H1 (cell line): ENCODE data around the gene RIPK4. TPM values are rescaled to one million over a fixed set of nuclear protein-coding genes. Genes with fewer than 3 reads are reported as not detected.
A peak's percentile ranks its signal among the peaks of the same experiment; 100 is the strongest.

ENCODE experiments used
- CTCF ChIA-PET: fragments of 300-600 bp; sonication (Branson Sonifier 250); formaldehyde crosslinking; loops from one replicate; lab custom pipeline; 2021; ENCODE audit not compliant: partially characterized antibody; lab: Charles Lee
- POLR2A ChIA-PET: fragments of 300-600 bp; sonication (Branson Sonifier 250); formaldehyde crosslinking; loops from one replicate; lab custom pipeline; 2021; ENCODE audit warnings: inconsistent platforms; ENCODE audit not compliant: partially characterized antibody; lab: Charles Lee
- DNase-seq, 2 experiments: peaks; one replicate each; pipeline versions ENCODE4 v3.0.0 to v3.0.0-alpha.2; 2010 to 2022; ENCODE audit warnings: low spot score in 2 of 2, low read depth in 1 of 2, mixed read lengths in 1 of 2
- FAIRE-seq: peaks from 2 replicates; lab custom pipeline; 2011; peaks lifted over from hg19 to GRCh38; lab: Jason Lieb, UNC
- H2AFZ ChIP-seq: 2 replicates; pipeline ENCODE4 v1.8.1; 2012; ENCODE audit warnings: low read length, inconsistent platforms
- H2AK5ac ChIP-seq: 2 replicates; pipeline ENCODE4 v1.6.1; 2013; ENCODE audit warnings: low read depth, low read length
- H2BK120ac ChIP-seq: replicated peaks from 2 replicates; pipeline ENCODE3; 2013; ENCODE audit warnings: low read depth, low read length, inconsistent platforms
- H2BK12ac ChIP-seq: 2 replicates; pipeline ENCODE4 v1.6.1; 2013; ENCODE audit warnings: low read depth, low read length
- H2BK15ac ChIP-seq: 2 replicates; pipeline ENCODE4 v1.6.1; 2013; ENCODE audit warnings: low read length
- H2BK20ac ChIP-seq: 2 replicates; pipeline ENCODE4 v1.6.1; 2013; ENCODE audit warnings: low read length
- H2BK5ac ChIP-seq: 2 replicates; pipeline ENCODE4 v1.6.1; 2013; ENCODE audit warnings: low read depth, low read length
- H3K14ac ChIP-seq: 2 replicates; pipeline ENCODE4 v1.6.1; 2013; ENCODE audit warnings: inconsistent platforms; ENCODE audit not compliant: insufficient read length
- H3K18ac ChIP-seq: 2 replicates; pipeline ENCODE4 v1.6.1; 2013; ENCODE audit warnings: low read length; ENCODE audit errors: extremely low read depth
- H3K23ac ChIP-seq: 2 replicates; pipeline ENCODE4 v1.6.1; 2013; ENCODE audit warnings: inconsistent platforms; ENCODE audit not compliant: insufficient read length
- H3K23me2 ChIP-seq: 2 replicates; pipeline ENCODE4 v1.6.1; 2013; ENCODE audit warnings: low read depth, low read length
- H3K27ac ChIP-seq: 2 replicates; pipeline ENCODE4 v1.6.1; 2011; ENCODE audit warnings: low read depth, low read length, inconsistent platforms
- H3K27me3 ChIP-seq, 4 experiments: replicated peaks in 1 of 4; 1 replicate in 1 of 4; 2 replicates in 3 of 4; pipeline versions ENCODE4 v1.6.1 to v1.8.1; 2011 to 2013; ENCODE audit warnings: low read length in 3 of 4, mild to moderate bottlenecking in 3 of 4, inconsistent platforms in 2 of 4, mixed read lengths in 2 of 4, moderate library complexity in 1 of 4; ENCODE audit not compliant: control insufficient read depth in 3 of 4, insufficient read depth in 3 of 4; ENCODE audit errors: extremely low read depth in 1 of 4
- H3K36me3 ChIP-seq, 4 experiments: 2 replicates each; pipeline versions ENCODE4 v1.6.1 to v1.8.1; 2011 to 2013; ENCODE audit warnings: mild to moderate bottlenecking in 4 of 4, low read length in 3 of 4, moderate library complexity in 2 of 4, control low read depth in 1 of 4, inconsistent platforms in 1 of 4; ENCODE audit not compliant: insufficient read depth in 4 of 4, control insufficient read depth in 2 of 4
- H3K4ac ChIP-seq: replicated peaks from 2 replicates; pipeline ENCODE3; 2013; ENCODE audit warnings: low read length, low read depth, mixed read lengths, inconsistent platforms; ENCODE audit not compliant: insufficient read length
- H3K4me1 ChIP-seq, 4 experiments: replicated peaks in 1 of 4; 1 replicate in 1 of 4; 2 replicates in 3 of 4; pipeline versions ENCODE4 v1.6.1 to v1.8.1; 2011 to 2013; ENCODE audit warnings: low read length in 3 of 4, inconsistent platforms in 2 of 4, mixed read lengths in 1 of 4; ENCODE audit not compliant: insufficient read depth in 4 of 4, control insufficient read depth in 3 of 4
- H3K4me2 ChIP-seq, 2 experiments: 2 replicates each; pipeline versions ENCODE4 v1.6.1 to v1.8.1; 2011 to 2013; ENCODE audit warnings: low read depth in 2 of 2, low read length in 2 of 2, control low read depth in 1 of 2, inconsistent platforms in 1 of 2, mild to moderate bottlenecking in 1 of 2; ENCODE audit not compliant: insufficient read depth in 1 of 2
- H3K4me3 ChIP-seq, 4 experiments: fragments of 200-600, 300-600 bp in 1 of 4; sonication (generic), shearing (Covaris generic), sonication (Bioruptor Twin) in 1 of 4; 2 replicates each; pipeline versions ENCODE4 v1.5.1 to v1.8.1; 2011 to 2016; ENCODE audit warnings: low read length in 4 of 4, low read depth in 3 of 4, control low read depth in 2 of 4, inconsistent platforms in 2 of 4, mild to moderate bottlenecking in 2 of 4, mixed read lengths in 1 of 4, moderate library complexity in 1 of 4; ENCODE audit not compliant: insufficient read depth in 2 of 4; ENCODE audit errors: extremely low read depth in 1 of 4
- H3K56ac ChIP-seq: replicated peaks from 2 replicates; pipeline ENCODE3; 2013; ENCODE audit warnings: low read depth, mild to moderate bottlenecking, mixed read lengths, low read length, inconsistent platforms; ENCODE audit not compliant: insufficient read length
- H3K79me1 ChIP-seq: 2 replicates; pipeline ENCODE4 v1.6.1; 2013; ENCODE audit warnings: low read depth, low read length, control low read depth
- H3K79me2 ChIP-seq, 2 experiments: 2 replicates each; pipeline versions ENCODE4 v1.6.1 to v1.8.1; 2012 to 2013; ENCODE audit warnings: low read length in 2 of 2, mild to moderate bottlenecking in 2 of 2, inconsistent platforms in 1 of 2; ENCODE audit not compliant: insufficient read depth in 2 of 2, control insufficient read depth in 1 of 2
- H3K9ac ChIP-seq, 4 experiments: replicated peaks in 1 of 4; 1 replicate in 1 of 4; 2 replicates in 3 of 4; pipeline versions ENCODE4 v1.6.1 to v1.8.1; 2011 to 2013; ENCODE audit warnings: low read depth in 3 of 4, low read length in 3 of 4, control low read depth in 2 of 4, mild to moderate bottlenecking in 2 of 4, moderate library complexity in 2 of 4, inconsistent platforms in 1 of 4; ENCODE audit errors: extremely low read depth in 1 of 4
- H3K9me3 ChIP-seq, 2 experiments: 2 replicates each; pipeline versions ENCODE4 v1.6.1 to v1.8.1; 2012 to 2013; ENCODE audit warnings: mild to moderate bottlenecking in 2 of 2, moderate library complexity in 2 of 2, control low read depth in 1 of 2, inconsistent platforms in 1 of 2, low read depth in 1 of 2, low read length in 1 of 2, mixed read lengths in 1 of 2; ENCODE audit not compliant: insufficient read depth in 2 of 2
- H4K20me1 ChIP-seq, 2 experiments: replicated peaks in 1 of 2; 2 replicates each; pipeline versions ENCODE3 to v1.8.1; 2011 to 2013; ENCODE audit warnings: inconsistent platforms in 2 of 2, low read length in 2 of 2, mild to moderate bottlenecking in 1 of 2; ENCODE audit not compliant: insufficient read depth in 2 of 2, control insufficient read depth in 1 of 2
- H4K5ac ChIP-seq: 2 replicates; pipeline ENCODE4 v1.6.1; 2013; ENCODE audit warnings: low read length, low read depth, mixed read lengths, inconsistent platforms; ENCODE audit not compliant: insufficient read length
- H4K8ac ChIP-seq: 2 replicates; pipeline ENCODE4 v1.8.0; 2013; ENCODE audit warnings: mild to moderate bottlenecking, moderate library complexity, low read length, inconsistent platforms; ENCODE audit not compliant: insufficient read depth; ENCODE audit errors: extremely low read depth
- H4K91ac ChIP-seq: replicated peaks from 2 replicates; pipeline ENCODE3; 2013; ENCODE audit warnings: low read length, mixed read lengths, inconsistent platforms; ENCODE audit not compliant: insufficient read length
- EZH2 ChIP-seq: fragments of 200-600 bp; sonication (generic); IDR thresholded peaks from 2 replicates; pipeline ENCODE4 v1.7.1; 2012; ENCODE audit warnings: low read depth, mild to moderate bottlenecking, moderate library complexity, low read length, inconsistent platforms; ENCODE audit not compliant: severe bottlenecking
- RNF2 ChIP-seq: fragments of 200-900, 300-1000 bp; sonication (generic); IDR thresholded peaks from 2 replicates; pipeline ENCODE4 v1.7.1; 2016; ENCODE audit warnings: borderline replicate concordance, low read depth, mild to moderate bottlenecking, antibody characterized with exemption, low read length; ENCODE audit not compliant: poor library complexity, severe bottlenecking; ENCODE audit errors: missing control alignments
- SUZ12 ChIP-seq: fragments of 200-600 bp; sonication (generic); IDR thresholded peaks from 2 replicates; pipeline ENCODE4 v1.6.1; 2012; ENCODE audit warnings: mild to moderate bottlenecking, inconsistent platforms, low read length, moderate library complexity, mixed read lengths
- WGBS, 2 experiments: shearing (Covaris generic) in 1 of 2; methylation state at CpG; one replicate each; pipeline versions ENCODE4 v1.1.6 to v1.1.7; 2013 to 2015; ENCODE audit warnings: low lambda C conversion rate in 2 of 2, mixed read lengths in 2 of 2, inconsistent platforms in 1 of 2, low coverage in 1 of 2, missing lambda C conversion rate in 1 of 2; ENCODE audit not compliant: insufficient replicate concordance in 2 of 2, insufficient coverage in 1 of 2, insufficient read length in 1 of 2; ENCODE audit errors: extremely low coverage in 1 of 2, missing lambda C conversion rate in 1 of 2; 5-methylcytosine and 5-hydroxymethylcytosine counted together
- polyA plus RNA-seq, 7 experiments: library from polyadenylated mRNA; depleted of rRNA in 3 of 7; stranded (reverse) in 5 of 7; unstranded in 2 of 7; fragments of >200 nt in 5 of 7; fragments of 200-250 nt in 2 of 7; gene quantifications; 1 replicate in 5 of 7; 2 replicates in 1 of 7; 4 replicates in 1 of 7; pipeline versions ENCODE4 v1.2.1 to v1.2.3, GENCODE V29; 2011 to 2013; ENCODE audit warnings: missing spikeins in 2 of 7, mixed read lengths in 2 of 7
- total RNA-seq: library from RNA; stranded (reverse); fragmentation: NEBNext Ultra II Directional; extraction: Animal tissue kit (Norgen Biotek cat#: 25700); gene quantifications from 2 replicates; pipeline ENCODE4 v1.2.1, GENCODE V29; 2021

RIPK4 gene
- total and polyA plus RNA-seq, 2 of the 8 experiments (the other 6 are each of a cell fraction or from before 2014, with no cell fraction given) = 2.7 to 5.6 TPM

- Histone ChIP-seq H3K9ac (no peak overlapping the region), H3K23me2 (peaks cover 31% of the 10 kb centered on the region), H2BK20ac (peak overlapping the region; percentile 55; the same call in 1 of the 2 replicates), H4K20me1 (peaks cover 5 to 10% of the 10 kb centered on the region in 2 experiments), H3K36me3 (no peaks in the 10 kb centered on the region), H4K91ac (no peak overlapping the region), H3K79me2 (peaks cover 0 to 21% of the 10 kb centered on the region in 2 experiments; a peak in 3 of 4 replicates), H3K18ac (0 out of 2 replicates have a peak overlapping the region, but pooled peaks have one; percentile 38), H3K9me3 (no peaks in the 10 kb centered on the region), H2BK5ac (no peak overlapping the region), H3K4me2 (peak overlapping the region; percentile 78 to 94; a peak in 3 of 4 replicates), H2BK120ac (no peak overlapping the region), H3K14ac (no peak overlapping the region), H3K27ac (no peak overlapping the region), H3K27me3 (peaks cover 31 to 84% (median 76%) of the 10 kb centered on the region in 4 experiments), H4K8ac (no peak overlapping the region), H3K23ac (no peak overlapping the region), H3K56ac (no peak overlapping the region), H3K4me1 (peaks cover 27 to 49% (median 38%) of the 10 kb centered on the region in 4 experiments), H2AK5ac (peak overlapping the region; percentile 68)
- WGBS, 2 experiments = 44% methylated on average over 11 of the region's 11 CpGs; no CpG with 5 or more reads in 1 of the 2 experiments
- ChIA-PET CTCF (interaction anchor here (1.4 to 9.1 kb wide), 5 partner anchors 9 to 153 kb away, joined by 4 to 71 read pairs (median 9); no protein-coding TSS in a partner anchor), POLR2A (interaction anchor here (1.3 to 3.1 kb wide), 3 partner anchors 10 to 13 kb away, joined by 3 to 10 read pairs (median 4); no protein-coding TSS in a partner anchor)
- FAIRE-seq = no peak
- no peak for TF ChIP-seq SUZ12
- peak; percentile 6 for TF ChIP-seq EZH2
- peak; percentile 20 for TF ChIP-seq RNF2
- TF ChIP-seq, all 59 proteins: peak for 2
- no peak for DNase-seq
- Histone ChIP-seq H3K4ac (no peak overlapping the region), H3K4me3 (peak overlapping the region; percentile 37 to 73 (median 45); a peak in 5 of 8 replicates), H2AFZ (no peak overlapping the region), H2BK15ac (peak overlapping the region; percentile 93; the same call in 1 of the 2 replicates), H3K79me1 (no peaks in the 10 kb centered on the region), H4K5ac (no peak overlapping the region), H2BK12ac (peak overlapping the region; percentile 72)
Observed at GRCh38 chr21:41765420-41765821, 1.4 kb downstream of the RIPK4 start.
